DMS153 treated with DMSO at 0.1 percent for 48 hours (cell line): ENCODE measurements around the gene TFF1.
A peak's percentile ranks its signal among the peaks of the same experiment; 100 is the strongest.

Source experiments
- DNase-seq: peaks from one replicate; lab custom pipeline; 2025; ENCODE audit not compliant: unreplicated experiment; lab: John Stamatoyannopoulos, UW

Gene TFF1

GRCh38 chr21:42344631-42345030 lies 21.7 kb downstream of the TFF1 start:
- no peak for DNase-seq

GRCh38 chr21:42343963-42344510 lies 22.3 kb downstream of the TFF1 start:
- no peak for DNase-seq

- DNase-seq, result no peak
Measured at GRCh38 chr21:42343556-42343955, 22.8 kb downstream of the TFF1 start.

GRCh38 chr21:42343101-42343500 lies 23.2 kb downstream of the TFF1 start:
- DNase-seq, result no peak

GRCh38 chr21:42341776-42342542 lies 24.4 kb downstream of the TFF1 start:
- no peak for DNase-seq

GRCh38 chr21:42340187-42341050 lies 25.9 kb downstream of the TFF1 start:
- DNase-seq, result no peak

GRCh38 chr21:42338729-42339715 lies 27.3 kb downstream of the TFF1 start:
- no peak for DNase-seq

- peak; percentile 74 for DNase-seq
Measured at GRCh38 chr21:42337830-42338728, 28.3 kb downstream of the TFF1 start.

GRCh38 chr21:42337276-42337675 lies 29.1 kb downstream of the TFF1 start:
- no peak for DNase-seq

- DNase-seq, result no peak
Measured at GRCh38 chr21:42336054-42336453, 30.3 kb downstream of the TFF1 start.

- DNase-seq, result no peak
Measured at GRCh38 chr21:42332557-42333317, 33.6 kb downstream of the TFF1 start.

- no peak for DNase-seq
Measured at GRCh38 chr21:42331660-42332059, 34.7 kb downstream of the TFF1 start.

GRCh38 chr21:42330380-42331371 lies 35.7 kb downstream of the TFF1 start:
- DNase-seq, result no peak

- DNase-seq, result no peak
Measured at GRCh38 chr21:42324896-42325295, 41.4 kb downstream of the TFF1 start.

GRCh38 chr21:42321845-42322244 lies 44.5 kb downstream of the TFF1 start:
- DNase-seq, result no peak

- DNase-seq, result no peak
Measured at GRCh38 chr21:42321231-42321630, 45.1 kb downstream of the TFF1 start.

- no peak for DNase-seq
Measured at GRCh38 chr21:42320791-42321190, 45.5 kb downstream of the TFF1 start.
